GM19193 (cell line): ENCODE results near the gene RNLS.

ENCODE experiments used
- POLR2A ChIP-seq: IDR thresholded peaks from 4 replicates; pipeline ENCODE4 v1.6.1; 2011; ENCODE audit not compliant: insufficient read depth, insufficient read length; ENCODE audit errors: extremely low read depth

Gene RNLS

DNA sequence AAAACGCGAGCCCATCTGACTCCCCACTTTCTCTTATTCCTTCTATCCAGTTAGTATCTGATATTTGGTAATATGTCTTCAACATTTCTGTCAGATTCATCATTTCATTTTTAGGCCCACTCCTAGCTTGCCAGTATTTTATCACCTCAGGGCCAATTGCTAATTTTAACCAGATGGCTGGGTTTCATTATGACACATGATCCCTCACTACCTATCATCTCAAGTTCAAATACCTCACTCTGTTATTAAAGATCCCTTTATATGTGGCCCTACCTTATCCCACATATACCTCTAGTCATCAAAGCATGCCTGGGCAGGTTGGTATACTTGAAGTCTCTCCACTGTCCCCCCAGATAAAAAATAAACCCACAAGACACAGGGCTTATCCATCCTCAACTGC lies 104.9 kb downstream of the RNLS start:
- no peak for TF ChIP-seq POLR2A

DNA sequence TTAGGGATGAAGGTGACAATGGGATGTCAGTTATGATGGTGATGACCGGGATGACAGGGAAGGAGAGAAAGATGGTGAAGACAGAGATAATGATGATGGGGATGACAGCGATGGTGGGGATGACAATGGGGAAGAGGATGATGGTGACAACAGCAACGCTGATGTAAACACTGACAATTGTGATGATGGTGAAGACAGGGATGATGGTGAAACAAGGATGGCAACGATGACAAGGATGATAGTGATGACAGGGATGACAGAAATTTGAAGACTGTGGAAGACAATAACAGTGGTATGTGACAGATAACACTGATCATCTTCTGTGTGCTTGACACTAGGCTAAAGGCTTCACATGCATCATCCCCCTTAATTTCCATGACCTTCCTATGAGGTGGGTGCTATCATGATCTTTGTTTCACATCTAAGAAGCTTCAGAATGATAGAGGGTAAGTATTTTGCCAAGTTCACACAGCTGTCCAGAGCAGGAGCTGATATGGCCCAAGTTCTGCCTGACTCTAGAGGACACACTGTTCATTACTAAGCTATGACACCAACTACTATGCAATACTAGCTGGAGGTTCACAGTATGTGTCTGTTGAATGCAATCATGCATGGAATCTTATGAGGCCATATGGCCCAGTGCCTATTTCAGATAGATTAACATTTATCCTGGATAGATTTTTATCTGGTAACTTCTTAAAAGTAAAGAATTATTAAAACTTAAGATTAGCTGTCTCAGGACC lies 105.6 kb downstream of the RNLS start:
- no peak for TF ChIP-seq POLR2A

DNA sequence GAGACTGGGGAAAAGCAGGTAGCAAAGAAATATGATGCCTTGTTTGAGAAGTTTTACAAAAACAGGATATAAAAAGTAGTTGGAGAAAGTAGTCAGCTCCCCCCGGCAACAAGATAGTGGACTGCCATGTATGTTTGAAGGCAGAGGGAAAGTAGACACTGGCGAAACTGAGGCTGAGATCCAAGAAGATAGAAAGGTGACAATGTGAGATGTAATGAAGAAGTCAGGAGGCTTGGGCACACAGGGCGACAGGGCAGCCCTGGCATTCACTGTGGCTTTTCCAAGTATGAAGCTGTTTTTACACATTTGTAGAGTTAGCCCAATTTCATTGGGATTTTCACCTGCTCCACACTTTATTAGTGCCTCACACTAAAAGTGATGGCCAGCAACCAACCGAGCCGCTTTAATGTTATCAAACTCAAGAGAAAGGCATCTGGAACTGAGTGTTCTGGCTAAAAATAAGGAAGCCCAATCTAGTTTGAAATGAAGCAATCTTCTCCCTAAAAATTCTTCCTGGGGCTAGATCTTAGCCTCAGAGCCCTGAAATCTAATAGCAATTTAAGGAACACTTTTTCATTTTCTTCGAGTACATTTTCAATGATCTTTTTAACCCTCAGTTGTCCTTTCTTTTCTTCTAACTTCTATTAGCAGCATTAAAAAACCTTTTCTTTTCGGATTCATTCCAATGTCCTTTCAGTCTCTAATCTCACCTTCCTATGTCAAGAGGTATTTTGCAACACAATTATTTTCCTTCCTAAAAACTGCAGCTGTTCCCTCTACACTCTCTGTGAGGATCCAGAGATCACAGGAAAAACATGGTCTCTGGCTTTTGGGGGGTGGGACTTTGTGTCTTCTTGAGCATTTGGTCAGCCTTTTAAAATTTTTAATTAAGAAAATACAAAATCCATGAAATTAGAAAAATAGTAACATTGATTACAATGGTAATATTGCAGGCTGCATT lies 108.0 kb downstream of the RNLS start:
- no peak for TF ChIP-seq POLR2A

DNA sequence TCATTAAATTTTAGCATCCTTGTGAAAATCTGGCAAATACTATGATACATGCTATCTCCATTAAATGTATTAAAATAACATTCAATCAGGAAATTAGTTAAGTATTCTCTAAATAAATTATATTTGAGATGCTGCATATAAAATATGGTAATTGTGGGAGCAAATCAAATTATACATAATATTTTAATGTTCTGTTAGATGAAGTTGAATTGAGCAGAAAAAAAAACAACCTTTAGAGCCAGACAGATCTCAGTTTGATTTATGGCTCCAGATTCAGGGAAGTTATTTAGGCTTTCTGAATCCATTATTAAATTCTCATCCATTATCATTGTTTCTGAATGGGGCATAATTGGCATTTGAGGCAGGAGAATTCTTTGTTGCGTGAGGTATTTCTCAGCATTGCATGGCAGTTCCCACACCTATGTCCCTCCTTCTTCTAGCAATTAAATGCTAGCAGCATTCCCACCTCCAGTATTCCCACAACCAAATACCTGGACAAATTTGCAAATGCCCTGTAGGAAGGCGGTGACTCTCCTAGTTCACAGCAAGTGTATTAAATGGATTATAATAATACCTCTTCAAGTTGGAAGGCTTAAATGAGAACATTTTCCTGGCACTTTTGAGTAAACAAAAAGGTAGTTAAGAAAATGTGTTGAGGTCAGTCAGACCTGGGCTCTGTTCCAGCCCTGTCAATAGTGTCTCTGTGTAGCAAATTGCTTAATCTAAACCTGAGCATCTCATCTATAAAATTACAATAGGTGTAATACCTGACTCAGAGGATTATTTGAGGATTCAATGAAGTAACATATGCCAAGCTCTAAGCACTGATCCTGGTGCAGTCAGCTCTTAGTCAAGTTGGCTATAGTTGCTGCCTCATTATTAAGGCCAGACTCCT lies 108.9 kb downstream of the RNLS start:
- no peak for TF ChIP-seq POLR2A

DNA sequence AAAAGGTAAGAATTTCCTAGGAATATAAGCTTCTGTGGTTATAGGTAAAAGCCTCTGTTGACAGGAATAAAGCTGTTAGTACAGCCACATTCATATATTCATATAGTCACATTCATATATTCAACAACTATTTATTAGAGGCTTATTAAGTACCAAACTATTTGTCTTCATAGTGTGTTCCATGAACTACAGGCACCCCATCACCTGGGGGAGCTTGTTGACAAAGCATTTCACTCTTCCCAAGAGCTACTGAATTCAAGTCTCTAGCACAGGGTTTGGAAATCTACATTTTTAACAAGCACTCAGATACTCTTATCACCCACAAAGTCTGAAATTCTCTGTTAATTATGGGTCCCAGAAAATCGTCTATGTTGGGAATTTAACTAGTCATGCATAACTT lies 110.6 kb downstream of the RNLS start:
- no peak for TF ChIP-seq POLR2A

DNA sequence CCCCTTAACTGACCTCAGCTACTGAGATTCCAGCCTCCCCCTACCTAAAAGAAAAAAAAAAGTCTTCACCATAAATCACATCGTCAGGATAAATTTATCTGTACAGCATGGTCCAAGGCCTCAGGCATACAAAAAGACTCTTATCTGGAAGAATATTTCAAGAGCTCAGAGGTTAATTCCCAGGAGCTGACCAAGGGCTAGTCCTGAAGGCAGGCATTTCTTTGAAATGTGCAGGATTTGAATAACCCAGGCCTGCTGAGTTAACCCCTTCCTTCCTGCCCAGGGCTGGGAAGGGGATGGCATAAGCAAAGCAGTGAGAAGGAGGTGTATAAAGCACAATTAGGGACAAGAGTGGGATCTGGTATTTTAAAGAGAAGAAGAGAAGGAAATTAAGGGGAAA lies 111.2 kb downstream of the RNLS start:
- TF ChIP-seq POLR2A = no peak

DNA sequence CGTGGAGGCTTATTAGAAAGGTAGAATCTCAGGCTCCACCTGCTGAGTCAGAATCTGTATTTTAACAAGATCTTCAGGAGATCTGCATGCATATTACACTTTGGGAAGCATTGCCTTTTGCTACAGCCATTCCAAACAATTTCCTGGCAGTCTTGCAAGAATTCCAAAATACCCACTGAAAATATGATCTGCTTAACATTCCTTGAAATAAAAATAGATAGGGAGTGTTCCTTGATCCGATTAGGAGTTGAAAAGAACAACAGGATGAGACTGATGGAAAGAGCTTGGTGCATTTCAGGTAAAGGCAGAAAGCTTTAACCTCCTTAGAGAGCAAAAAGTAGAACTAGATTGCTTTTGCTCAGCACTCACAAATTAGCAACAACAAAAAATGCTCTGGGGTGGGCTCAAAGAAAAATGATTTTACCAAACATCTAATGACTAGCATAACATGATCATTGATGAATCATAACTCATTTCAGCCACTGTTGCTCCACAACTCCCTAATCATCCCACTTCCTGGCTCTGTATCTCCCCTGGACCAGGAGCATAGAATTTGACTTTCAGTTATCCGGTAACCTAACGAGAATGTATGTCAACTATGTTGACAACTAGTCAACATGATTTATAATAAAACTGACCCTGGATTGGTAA lies 115.2 kb downstream of the RNLS start:
- no peak for TF ChIP-seq POLR2A

DNA sequence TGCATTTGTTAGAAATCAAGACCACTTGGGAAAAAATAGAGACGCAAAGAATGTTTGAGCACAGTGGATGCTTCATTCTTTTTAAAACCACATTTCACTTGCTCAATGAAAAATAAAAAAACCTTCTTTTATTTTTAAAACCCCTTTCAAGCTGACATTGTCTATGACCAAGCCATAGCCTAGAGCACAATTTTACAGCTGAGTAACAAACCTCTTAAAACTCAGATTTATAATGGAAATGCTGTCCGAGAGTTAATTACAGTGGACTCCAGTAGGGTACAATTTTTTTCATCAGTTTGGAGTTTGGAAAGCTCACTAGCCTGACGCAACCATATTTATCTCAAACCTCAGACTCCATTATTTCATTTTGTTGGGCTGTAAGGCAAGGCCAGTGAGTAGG lies 116.3 kb downstream of the RNLS start:
- no peak for TF ChIP-seq POLR2A

DNA sequence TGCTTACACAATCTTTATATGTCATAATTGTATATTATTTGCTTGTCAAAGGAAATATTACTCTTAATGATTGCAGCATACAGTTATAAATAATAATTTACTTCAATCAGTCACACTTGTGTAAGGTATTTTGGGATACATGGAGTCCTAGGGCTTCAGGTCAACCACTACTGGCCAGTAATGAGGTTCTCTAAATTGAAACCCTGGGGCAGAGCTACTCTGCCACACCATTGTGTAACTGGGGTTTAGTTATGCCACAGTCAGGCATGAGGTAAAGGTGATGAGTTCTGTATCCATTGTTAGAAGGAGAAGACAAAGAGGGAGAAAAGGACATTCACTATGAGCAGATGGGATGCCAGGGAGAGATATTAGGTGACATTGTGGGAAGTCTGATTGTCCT lies 117.4 kb downstream of the RNLS start:
- TF ChIP-seq POLR2A = no peak

DNA sequence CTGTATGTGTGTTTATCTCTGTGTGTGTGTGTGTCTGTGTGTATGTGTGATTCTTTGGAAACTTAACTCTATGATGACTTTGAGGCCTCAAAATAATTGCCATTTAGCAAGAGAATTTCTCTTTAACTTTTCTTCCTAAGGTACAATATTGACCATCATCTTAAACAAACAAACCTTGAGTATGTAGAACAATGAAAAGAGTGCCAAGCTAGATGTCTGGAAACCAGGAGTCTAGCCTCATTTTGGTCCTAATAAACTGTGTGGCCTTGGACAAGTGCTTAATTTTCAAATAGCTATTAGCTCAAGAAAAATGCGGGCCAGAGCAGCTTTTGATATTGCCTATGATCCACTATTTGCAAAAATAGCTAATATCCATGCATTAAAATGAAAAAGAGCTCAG lies 119.3 kb downstream of the RNLS start:
- no peak for TF ChIP-seq POLR2A

DNA sequence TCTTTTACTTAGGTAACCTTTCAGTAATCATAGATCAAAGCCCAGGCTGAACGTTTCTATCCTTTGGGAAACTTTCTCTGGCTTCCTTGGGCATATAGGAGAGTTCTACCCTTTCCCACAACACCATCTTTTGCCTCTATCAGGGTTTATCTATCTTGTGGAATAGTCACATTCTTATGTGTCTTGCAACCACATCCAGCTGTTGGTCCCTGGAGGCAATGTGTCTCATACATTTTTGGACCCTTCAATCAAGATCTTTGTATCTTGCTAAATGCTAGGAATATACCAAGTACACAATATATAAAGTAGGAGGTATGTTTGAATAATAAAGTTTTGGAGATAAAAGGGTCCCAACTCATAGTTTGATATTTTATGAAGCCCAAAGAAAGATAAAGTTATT lies 121.7 kb downstream of the RNLS start:
- no peak for TF ChIP-seq POLR2A

DNA sequence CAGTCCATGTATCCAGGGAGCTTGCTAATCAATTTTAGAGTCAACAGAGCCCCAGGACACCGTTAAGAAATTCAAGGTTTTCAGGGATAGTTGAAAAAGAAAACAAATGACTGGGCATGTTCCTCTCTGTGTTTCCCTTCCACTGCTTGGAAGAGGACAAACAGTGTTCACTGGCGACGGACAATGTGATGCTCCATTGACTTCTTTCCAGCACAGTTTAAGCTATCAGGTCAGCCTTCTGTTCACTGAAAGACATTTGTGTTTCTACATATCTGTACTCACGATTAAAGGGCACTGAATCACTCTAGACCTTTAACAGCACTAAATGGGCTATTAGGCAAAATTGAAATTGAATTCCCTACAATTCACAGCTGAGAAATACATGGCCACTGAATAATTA lies 123.6 kb downstream of the RNLS start:
- no peak for TF ChIP-seq POLR2A

DNA sequence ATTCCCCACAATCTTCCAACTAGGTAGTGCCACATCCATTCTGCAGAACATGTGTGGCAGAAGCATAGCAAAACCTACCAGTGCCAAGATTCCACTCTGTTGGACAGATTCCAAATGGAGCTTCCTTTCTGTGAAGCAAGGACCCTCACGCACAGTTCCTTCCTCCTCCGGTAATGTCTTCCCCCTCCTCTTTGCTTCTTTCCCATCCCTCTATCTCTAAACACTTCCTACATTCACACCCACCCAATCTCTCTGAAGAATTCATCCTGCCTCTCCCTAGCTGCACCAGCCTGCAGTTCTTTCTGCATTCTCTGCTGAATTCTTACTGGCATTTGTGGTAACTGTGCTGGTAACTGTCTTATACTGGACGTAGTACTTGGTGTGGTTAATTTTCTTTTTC lies 124.9 kb downstream of the RNLS start:
- TF ChIP-seq POLR2A = no peak

DNA sequence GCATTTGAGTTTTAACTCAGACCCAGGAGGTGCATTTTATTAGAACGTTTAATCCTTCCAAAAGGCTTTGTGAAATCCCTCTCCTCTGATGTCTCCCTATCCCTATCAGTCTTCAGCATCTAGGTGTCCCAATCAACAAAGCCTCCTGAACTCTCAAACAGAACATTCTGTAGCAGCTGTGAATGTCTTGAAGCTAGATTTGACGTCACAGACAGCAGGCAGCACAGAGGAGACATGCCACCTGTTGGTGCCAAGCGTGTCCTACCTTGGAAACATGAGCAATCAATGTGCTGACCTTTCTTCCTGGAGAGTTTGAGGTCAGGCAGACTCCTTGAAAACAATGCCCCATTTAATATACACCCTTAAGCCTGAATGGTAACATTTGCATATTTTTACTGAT lies 125.5 kb downstream of the RNLS start:
- TF ChIP-seq POLR2A = no peak

DNA sequence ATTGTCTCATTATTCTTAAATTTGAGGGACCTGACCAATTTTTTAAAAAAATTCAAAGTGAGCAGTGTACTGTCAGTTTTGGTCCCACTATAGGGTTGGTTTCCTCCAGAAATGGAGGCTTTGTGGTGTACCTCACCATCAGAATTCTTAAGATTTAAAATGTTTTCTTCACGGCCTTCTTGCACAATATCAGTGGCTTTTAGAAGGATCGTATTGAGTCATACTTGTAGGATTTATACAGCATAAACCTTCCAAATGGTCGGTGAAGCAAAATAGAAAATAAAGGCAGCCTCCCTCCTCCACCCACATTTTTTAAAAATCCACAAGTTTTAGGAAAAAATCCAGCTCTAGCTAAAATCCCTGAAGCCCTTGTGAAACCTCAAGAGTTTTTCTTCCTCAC lies 126.4 kb downstream of the RNLS start:
- no peak for TF ChIP-seq POLR2A

DNA sequence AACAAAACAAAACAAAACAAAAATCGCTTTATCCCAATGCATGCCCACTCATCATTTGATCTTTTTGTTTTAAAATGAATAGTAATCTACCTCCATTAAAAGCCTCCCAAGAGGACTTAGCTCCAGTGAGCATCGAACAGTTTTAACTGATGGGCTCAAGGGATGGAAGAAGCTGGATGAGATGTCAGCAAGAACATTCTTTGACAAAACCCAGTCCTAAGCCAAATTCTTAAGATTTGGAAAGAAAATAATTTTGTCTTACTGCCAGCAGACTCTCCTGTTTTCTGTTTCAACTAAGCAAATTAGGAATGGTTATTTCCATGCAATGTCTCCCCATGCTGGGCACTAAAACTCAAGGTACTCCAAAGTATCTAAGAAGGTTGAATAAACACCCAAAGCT lies 127.3 kb downstream of the RNLS start:
- no peak for TF ChIP-seq POLR2A
